HG03039 (cell line): ENCODE measurements around the gene B4GALT4.
"Not testable (repeated sequence)": the region's sequence is repeated elsewhere in the genome, so short reads cannot be mapped to it uniquely, and the experiment has no call there.

Experiments used
- ATAC-seq: cut with Tn5 transposase; IDR thresholded peaks from one replicate; pipeline ENCODE4 v1.9.1; 2021; ENCODE audit warnings: mild to moderate bottlenecking, moderate library complexity; ENCODE audit not compliant: unreplicated experiment

The B4GALT4 gene, protein sequence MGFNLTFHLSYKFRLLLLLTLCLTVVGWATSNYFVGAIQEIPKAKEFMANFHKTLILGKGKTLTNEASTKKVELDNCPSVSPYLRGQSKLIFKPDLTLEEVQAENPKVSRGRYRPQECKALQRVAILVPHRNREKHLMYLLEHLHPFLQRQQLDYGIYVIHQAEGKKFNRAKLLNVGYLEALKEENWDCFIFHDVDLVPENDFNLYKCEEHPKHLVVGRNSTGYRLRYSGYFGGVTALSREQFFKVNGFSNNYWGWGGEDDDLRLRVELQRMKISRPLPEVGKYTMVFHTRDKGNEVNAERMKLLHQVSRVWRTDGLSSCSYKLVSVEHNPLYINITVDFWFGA

DNA sequence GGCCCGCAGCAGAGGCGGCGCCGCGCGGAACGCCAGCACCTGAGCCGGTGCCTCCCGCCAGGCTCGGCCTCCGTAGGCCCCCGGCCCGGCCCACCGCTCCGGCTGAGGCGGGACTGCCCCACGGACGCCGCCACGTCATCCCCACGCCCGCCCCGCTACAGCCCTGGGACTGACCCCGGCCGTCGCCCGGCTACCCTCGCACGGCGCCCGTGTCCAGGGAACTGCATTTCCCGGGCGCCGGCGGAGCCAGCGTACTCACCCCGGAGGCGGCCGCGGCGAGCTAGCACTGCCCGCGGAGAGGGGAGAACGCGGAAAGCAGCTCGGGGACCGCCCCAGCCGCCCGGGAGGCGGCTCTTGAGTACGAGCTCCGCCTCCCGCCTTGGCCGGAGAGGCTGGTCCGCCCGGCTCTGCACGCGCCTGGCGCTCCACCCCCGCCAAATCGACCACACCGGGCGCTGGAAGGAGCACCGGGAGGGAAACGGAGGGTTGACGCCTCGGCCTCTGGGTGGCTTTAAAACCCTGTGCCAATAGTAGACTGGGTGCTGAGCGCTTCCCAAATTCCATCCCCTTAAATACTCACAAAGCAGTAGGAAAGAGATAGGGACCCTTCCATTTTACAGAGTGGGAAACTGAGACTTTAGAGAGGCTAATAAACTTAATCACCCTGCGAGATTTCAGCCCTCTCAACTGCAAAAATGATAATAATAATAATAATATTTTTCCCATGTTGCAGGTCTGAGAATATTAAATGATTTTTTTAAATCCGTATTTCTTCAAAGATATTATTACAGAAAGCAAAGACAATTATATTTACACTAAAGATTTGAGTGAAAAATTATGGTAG is at the start of gene B4GALT4:
Gene B4GALT4, minus strand, starts transcription at position 288 of the 844 bp plus-strand sequence. CDS start 10,779 bp downstream, outside the sequence.
- ATAC-seq: peak; percentile 86

DNA sequence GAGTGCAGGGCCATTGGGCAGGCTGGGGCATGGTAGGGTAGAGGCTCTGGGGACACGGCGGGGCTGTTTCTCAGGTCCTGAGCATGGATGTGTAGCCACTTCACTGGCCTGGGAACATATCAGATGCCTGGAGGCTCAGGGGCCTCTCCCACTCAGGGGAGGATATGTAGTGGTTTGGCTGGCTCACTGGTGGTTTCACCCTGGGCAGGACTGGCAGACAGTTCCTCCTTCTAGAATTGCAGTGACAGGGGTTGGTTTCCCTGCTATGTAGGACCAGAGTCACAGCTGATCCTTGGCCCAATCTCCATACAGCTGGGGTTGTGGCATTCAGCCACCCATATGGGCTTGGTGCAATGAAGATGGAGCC is 48.7 kb upstream of the B4GALT4 start:
- no peak for ATAC-seq

DNA sequence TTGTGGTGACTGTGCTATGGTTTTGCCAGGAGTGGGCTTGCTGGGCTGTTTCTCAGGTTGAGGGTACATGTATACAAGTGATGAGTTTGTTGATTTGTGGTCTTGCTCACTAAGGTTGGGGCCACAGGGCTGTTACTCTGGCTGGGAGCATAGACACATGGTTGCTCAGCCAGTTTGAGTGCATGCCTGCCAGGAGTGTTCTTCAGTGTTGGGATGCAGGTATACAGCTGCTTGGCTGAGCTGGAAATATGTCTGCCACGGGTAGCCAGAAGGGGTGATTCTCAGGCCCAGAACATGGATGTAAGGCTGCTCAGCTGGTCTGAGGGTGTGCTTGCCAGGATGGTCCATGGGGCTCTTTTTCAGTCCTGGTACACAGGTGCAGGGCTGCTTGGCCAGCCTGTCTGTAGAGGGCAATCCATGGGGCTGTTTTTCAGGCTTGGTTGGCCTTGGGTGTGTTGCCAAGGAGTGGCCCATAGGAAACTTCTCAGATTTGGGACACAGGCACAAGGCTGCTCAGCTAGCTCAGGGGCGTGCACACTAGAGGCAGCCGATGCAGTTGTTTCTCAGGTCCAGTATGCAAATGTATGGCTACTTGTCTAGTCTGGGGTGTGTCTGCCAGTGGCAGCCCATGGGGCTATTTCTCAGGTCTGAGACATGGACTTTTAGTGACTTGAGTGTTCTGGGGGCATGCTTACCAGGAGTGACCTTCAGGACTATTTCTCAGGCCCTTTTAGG is 48.2 kb upstream of the B4GALT4 start:
- ATAC-seq: no peak

DNA sequence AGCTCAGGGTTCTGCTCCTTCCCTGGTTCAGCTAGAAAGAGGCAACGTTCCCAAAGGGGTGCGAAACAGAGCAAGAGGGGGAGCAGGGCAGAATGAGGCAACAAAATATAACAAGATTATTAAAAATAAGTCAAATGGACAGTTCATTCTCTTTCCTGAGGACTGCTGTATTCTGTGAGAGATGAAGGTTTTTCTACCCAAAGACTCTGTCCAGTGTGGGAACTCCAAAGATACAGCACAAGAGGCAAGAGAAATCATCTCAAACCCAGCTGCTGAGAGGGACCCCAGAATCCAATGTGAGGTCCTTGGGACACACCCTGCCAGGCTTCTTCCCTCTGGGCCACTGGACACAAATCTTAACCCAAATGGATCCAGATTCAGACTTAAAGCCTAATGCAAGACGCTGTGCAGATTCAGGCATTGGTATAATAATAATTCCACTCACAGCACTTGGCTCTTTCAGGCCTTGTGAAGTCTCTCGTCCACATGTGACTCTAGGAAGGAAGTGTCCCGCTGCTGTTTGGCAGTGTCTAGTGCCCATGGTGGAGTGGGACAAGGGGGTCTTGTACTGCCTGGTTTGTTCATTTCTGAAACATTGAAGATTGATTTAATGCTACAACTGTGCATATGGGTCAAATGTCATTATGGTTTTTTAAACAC is 39.0 kb upstream of the B4GALT4 start:
- ATAC-seq: no peak

DNA sequence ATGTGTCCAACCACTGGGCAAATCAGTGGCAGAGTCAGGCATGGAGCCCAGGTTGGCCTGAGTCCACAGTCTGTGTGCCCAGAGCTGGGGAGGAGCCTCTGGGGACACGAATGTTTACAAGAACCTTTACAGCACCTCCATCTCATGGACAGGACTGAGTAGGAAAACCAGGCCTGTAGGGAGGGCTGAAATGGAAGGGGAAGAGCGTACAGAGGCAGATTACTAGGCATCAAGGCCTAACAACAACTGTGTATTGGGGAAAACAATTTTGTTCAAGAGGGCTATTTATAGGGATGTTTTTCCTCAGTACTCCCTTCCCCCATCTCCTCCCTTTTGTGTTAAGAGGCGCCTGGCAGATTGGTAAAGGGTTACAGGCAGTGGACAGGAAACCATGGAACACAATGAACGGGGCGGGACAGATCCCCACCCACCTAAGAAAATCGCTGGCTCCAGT is 38.5 kb upstream of the B4GALT4 start:
- no peak for ATAC-seq

DNA sequence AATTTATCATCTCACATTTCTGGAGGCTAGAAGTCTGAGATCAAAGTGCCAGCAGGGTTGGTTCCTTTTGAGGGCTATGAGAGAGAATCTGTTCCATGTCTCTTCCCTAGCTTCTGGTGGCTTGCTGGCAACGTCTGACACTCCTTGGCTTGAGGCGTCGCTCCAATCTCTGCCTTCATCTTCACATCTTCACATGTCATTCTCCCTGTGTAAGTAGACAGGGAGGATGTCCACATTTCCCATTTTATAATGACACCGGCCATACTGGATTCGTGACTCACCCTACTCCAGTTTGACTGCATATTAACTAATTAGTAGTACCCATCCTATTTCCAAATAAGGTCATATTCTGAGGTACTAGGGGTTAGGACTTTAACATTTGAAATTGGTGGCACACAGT is 36.0 kb upstream of the B4GALT4 start:
- no peak for ATAC-seq

DNA sequence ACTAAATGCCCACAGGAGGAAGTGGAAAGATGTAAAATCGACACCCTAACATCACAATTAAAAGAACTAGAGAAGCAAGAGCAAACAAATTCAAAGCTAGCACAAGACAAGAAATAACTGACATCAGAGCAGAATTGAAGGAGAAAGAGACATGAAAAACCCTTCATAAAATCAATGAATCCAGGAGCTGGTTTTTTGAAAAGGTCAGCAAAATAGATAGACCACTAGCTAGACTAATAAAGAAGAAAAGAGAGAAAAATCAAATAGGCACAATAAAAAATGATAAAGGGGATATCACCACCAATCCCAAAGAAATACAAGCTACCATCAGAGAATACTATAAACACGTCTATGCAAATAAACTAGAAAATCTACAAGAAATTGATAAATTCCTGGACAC is 29.5 kb upstream of the B4GALT4 start:
- not testable (repeated sequence) for ATAC-seq

DNA sequence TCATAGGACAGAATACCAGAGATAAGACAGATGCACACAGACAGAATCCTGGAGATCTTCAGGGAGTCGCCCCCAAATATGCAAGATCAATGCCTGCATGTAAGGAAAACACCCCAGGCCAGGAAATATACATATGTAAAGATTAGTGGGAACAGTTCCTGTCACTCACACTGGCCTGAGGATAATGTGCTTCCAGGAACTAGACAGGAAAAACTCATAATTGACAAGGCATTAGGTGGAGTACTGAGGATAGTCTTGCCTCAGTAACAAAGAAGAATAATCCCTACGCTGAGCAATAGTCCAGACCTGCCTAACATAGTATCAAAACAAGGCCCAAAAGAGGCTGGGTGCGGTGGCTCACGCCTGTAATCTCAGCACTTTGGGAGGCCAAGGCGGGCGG is 20.4 kb upstream of the B4GALT4 start:
- ATAC-seq: no peak

DNA sequence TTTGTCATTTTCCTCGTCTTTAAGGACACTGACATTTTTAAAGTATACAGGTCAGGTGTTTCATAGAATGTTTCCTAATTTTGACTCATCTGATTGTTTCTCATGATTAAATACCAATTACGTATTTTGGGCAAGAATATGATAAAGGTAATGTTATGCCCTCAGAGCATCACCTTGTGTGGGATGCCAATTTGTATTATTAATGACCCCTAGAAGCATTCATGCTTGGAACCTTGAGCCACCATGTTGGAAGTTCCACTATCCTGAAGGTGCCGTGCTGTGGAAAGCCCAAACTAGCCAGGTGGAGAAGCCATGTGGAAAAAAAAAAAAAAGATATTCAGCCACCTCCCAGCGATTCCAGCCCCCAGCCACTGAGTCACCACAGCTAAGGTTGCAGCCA is 19.1 kb upstream of the B4GALT4 start:
- ATAC-seq: no peak

DNA sequence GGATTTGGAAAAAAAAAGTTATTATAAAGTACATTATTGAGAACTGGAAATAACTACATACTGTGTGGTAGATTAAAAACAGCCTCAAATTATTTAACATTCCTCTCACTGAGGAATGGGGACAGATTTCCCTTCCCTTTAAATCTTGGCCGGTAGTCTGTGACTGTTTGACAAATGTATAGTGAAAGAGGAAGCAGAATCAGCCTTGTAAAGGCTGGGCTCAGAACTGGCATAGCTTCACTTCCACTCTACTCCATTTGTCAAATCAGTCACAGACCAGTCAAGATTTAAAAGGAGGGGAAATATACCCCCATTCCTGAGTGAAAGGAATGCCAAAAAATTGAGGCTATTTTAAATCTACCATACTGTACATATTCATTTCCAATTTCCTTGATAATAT is 18.2 kb upstream of the B4GALT4 start:
- peak; percentile 81 for ATAC-seq

DNA sequence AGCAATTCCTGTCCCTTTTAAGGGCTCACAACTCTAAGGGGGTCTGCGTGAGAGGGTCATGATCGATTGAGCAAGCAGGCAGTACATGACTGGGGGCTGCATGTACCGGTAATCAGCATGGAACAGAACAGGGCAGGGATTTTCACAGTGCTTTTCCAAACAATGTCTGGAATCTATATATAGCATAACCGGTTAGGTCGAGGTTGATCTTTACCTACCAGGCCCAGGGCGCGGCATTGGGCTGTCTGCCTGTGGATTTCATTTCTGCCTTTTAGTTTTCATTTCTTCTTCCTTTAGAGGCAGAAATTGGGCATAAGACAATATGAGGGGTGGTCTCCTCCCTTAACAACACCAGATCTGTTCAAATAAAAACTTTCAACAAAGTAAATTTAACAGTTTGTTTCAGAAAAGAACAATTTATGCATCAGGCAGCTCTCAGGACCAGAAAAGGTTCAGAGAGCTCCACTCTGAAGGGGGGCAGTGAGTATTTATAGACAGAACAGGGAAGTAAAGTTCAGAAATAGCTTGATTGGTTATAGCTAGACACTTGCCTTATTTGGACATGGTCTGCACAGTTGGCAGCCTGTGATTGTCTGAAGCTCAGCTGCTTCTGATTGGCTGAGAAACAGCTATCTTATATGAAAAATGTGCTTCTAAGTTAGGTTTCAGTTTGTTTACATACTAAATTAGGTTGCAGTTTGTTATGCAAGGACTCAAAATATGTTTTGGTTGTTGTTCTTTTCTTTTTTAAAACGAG is 17.2 kb upstream of the B4GALT4 start:
- ATAC-seq: peak; percentile 61

DNA sequence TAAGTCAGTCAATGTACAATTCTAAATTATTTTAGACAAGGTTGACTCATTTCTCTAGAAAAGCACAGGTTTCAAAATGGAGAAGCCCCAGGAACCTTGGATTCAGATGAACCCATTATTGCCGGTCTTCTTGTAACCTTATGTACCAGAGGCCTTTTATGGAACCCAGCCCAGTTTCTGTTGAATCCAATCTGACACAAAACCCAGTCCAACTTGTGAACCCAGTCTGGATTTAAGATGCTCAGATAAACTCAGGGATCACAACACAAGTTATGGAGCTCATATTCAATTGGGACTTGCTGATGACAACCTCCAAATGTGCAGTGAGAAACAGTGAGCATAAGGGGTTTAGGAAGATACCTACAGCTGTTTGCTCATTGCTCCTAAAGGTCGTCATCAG is 16.4 kb upstream of the B4GALT4 start:
- no peak for ATAC-seq

DNA sequence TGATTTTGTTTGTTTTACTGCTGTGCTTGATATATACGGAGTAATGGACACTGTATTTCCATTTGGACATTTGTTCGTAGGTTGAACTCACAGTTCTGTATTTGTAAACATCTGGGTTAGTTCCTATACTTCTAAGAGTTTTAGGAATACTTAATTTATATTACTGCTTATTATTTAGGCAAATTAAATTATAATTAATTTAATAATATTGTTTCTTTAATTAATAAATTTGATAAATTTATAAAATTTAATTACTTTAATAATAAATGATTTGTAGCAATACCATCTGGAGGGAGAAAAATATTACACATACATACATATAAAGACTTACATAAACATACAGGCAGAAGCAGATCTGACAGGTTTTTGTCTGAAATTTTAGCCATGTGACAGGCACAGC is 14.5 kb upstream of the B4GALT4 start:
- ATAC-seq: no peak

DNA sequence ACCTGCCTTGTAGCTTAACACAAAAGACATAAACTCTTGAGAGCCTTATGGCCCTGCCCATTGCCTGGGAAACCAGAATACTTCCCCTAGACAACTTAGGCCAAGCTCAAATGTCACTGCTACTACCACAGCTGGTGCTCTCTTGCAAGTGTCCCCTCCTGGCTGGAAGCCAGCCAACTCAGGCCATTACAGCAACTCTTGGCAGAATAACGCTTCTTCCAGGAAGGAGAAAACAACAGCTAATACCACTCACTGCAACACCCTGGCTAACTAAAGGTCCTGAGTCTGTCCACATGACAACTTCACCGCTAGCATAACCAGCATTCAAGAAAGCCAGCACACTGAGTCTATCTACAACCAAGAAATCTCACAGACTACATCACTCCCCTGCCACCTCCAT is 5.1 kb upstream of the B4GALT4 start:
- no peak for ATAC-seq

DNA sequence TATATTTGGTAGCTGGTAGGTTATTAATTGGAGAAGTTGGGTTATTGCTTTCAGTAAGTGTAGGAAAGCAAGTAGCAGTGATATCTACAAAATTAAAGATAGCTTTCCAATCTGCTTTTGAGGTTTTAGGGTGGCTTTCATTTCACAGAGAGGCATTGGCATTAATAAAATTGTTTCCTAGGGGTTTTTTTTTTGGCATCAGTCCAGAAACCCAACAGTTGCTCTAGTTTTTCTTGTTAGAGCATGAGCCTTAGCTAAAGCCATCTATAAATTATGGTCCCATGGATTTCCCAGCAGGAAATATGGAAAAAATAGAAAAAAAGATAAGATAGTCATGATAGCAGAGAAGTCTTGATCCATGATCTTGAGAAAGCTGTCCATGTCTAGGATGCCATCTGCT is 3.0 kb upstream of the B4GALT4 start:
- no peak for ATAC-seq

DNA sequence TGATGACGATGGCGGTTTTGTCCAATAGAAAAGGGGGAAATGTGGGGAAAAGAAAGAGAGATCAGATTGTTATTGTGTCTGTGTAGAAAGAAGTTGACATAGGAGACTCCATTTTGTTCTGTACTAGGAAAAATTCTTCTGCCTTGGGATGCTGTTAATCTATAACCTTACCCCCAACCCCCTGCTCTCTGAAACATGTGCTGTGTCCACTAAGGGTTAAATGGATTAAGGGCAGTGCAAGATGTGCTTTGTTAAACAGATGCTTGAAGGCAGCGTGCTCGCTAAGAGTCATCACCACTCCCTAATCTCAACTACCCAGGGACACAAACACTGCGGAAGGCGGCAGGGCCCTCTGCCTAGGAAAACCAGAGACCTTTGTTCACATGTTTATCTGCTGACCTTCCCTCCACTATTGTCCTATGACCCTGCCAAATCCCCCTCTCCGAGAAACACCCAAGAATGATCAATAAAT is 2.4 kb upstream of the B4GALT4 start:
- ATAC-seq: not testable (repeated sequence)

DNA sequence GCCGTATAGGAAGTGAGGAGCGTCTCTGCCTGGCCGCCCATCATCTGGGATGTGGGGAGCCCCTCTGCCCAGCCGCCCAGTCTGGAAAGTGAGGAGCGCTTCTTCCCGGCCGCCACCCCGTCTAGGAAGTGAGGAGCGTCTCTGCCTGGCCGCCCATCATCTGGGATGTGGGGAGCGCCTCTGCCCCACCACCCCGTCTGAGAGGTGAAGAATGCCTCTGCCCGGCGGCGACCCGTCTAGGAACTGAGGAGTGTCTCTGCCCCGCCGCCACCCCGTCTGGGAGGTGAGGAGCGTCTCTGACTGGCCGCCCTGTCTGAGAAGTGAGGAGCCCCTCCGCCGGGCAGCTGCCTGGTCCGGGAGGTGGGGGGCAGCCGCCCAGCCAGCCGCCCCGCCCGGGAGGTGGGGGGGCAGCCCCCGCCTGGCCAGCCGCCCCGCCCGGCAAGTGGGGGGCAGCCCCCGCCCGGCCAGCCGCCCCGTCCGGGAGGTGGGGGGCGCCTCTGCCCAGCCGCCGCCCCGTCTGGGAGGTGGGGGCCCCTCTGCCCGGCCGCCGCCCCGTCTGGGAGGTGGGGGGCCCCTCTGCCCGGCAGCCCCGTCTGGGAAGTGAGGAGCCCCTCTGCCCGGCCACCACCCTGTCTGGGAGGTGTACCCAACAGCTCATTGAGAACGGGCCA is 1.8 kb upstream of the B4GALT4 start:
- not testable (repeated sequence) for ATAC-seq

DNA sequence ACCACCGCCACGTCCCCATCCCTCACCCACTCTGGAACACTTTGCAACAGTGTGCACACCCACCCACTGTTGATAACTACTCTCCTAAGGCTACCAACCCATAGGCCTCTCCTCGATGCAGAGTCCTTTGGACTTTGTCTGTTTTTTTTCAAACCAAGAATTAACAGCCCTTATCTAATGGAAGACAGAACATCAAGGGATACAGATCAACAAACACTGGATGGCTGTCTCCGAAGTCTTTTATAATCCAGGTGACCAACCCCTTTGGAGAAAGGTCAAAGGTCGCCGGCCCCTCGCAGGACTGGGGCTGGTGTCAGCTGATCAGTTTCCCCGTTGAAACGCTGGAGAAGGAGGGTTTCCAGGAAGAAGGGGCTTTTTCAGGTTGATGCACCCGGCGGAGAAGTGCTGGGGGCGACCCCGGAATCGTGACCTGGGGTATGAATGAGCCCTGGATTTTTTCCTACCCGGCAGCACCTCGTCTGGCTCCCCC is 532 bp downstream of the B4GALT4 start:
- ATAC-seq: peak; percentile 8

DNA sequence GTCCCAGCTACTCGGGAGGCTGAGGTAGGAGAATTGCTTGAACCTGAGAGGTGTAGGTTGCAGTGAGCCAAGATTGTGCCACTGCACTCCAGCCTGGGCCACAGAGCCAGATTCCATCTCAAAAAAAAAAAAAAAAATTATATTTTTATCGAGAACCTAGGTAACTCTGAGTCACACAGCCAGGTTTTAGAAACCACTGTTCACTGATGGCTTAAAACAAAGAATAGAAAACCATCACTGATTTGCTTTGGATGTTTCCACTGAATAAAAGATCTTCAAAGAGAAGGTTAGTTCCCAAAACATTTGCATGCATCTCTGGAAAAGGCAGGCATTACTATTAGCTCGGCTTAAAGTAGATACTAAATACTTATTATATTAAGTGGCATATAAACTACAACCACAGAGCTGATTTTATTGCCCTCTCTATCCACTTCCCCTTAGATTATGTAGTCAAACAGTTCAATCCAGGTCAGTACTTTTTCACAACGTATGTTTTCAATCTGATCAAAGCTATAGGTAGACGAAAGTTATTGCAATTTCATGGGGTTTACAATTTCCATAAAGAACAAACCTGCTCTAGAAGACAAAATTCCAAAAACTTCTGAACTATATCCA is 1.4 kb downstream of the B4GALT4 start:
- no peak for ATAC-seq
